HG02885 (cell line): ENCODE measurements around the gene BATF.

Experiments used
- ATAC-seq: cut with Tn5 transposase; IDR thresholded peaks from one replicate; pipeline ENCODE4 v1.9.1; 2021; ENCODE audit warnings: mild to moderate bottlenecking; ENCODE audit not compliant: unreplicated experiment, poor library complexity

Gene BATF

DNA sequence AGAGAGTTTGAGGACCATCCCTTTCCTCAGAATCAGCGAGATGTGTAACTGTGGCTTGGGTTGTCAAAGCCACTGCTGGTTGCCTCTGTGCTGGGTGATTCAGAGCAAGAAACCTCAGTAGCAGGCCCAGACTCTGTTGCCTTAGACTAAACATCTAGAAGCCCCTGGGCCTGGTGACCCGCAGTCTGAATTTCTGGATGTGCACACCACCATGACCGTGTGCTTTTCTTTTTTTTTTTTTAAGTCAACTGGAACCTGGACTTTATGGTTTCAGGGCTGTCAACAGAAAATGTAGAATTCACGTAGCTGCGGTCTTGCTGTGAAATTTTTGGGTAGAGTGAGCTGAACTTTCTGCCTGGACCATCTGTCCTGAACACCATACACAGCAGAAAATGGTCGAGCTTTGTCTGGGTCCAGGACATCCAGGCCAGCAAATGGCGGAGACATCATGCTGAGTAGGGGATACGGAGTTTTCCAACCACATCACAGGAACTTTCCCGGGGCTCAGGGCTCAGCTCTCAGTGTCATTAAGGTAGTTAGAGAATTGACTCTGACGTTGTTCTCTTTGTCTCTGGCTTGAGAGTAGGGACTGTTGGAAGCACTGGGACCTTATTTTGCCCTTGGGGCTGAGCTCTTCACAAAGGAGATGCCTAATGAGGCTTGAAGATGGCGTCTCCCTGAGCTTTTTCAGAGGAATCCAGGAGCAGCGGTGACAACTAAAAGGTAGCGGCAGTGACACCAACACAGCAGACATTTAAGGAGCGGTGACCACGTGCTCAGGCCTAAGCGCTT lies 23.0 kb upstream of the BATF start:
- peak; percentile 67 for ATAC-seq

GRCh38 chr14:75501080-75501479 lies 21.2 kb upstream of the BATF start:
- no peak for ATAC-seq

GRCh38 chr14:75504411-75504810 lies 17.9 kb upstream of the BATF start:
- no peak for ATAC-seq

- no peak for ATAC-seq
These were observed 15.3 kb upstream of the BATF start for GRCh38 chr14:75506930-75507329.

- ATAC-seq: no peak
These were observed 11.7 kb upstream of the BATF start for GRCh38 chr14:75510547-75510946.

DNA sequence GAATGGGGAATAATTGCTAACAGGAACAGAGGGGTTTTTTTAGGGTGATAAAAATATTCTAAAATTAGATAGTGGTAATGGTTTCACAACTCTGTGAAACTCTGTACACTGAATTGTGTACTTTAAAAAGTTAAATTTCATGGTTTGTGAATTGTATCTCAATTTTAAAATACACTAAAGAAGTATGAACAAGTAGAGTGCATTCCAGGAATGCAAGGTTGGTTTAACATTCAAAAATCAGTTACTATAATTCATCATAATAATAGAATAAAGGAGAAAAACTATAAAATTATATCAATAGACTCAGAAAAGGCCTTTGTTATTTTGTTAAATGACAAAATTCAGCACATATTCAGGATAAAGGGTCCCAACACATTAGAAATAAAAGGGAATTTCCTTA lies 11.1 kb upstream of the BATF start:
- no peak for ATAC-seq

GRCh38 chr14:75513911-75514672 lies 8.2 kb upstream of the BATF start:
- ATAC-seq: peak; percentile 51

GRCh38 chr14:75514673-75515628 lies 7.3 kb upstream of the BATF start:
- ATAC-seq: peak; percentile 41

- peak; percentile 49 for ATAC-seq
These were observed 6.7 kb upstream of the BATF start for GRCh38 chr14:75515629-75515996.

DNA sequence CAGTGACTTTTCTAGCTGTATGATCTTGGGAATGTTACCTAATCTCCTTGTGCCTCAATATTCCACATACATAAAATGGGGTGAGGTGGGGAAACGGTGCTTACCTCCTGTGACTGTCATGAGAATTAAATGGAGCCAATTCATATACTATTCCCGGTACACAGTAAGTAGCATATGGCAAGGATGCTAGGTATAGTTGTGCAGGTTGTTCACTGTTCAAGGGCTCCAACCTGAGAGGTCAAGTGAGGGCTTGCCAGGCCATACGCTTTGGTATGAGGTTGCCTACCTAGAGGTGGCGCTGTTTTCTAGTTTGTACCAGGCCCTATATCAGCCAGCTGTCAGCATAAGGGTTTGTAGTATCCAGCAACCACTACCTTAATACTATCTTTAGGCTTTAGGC lies 3.6 kb upstream of the BATF start:
- no peak for ATAC-seq

- no peak for ATAC-seq
These were observed 2.9 kb upstream of the BATF start for GRCh38 chr14:75519394-75519793.

- no peak for ATAC-seq
These were observed 2.2 kb upstream of the BATF start for GRCh38 chr14:75519826-75520728.

GRCh38 chr14:75520852-75521251 lies 1.4 kb upstream of the BATF start:
- no peak for ATAC-seq

DNA sequence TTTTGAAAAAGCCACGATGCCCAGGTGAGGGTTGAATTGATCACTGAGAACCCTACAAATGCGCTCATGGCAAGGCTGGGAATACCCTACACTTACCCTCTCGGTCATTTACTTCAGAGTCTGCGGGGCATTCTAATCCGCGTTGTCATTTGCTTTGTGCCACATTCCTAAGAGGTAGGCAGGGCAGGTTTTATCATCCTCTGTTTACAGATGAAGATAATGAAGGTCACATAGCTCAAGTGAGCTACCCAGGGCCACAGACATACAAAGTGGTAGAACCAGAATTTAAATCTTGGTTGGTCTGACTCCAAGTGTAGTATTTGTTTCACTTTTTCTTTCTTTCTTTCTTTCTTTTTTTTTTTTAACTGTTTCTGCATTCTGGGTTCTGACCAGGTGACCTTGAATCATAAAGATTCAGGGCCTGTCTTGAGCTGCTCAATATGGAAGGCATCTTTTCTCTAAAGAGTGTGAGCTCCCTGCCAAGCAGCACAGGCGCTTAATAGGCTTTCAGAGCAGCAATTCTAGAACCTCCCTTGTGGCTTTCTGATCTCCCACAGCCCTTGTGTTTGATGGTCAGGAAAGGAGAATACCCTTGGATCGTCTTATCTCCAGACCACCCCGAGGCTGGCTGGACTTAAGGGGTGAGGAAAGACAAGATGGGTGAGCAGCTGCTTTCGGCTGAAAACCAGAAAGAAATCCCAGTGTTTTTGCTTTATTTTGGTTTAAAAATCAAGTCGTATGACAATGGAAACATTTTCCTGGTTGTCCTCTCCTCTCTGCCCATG lies 662 bp upstream of the BATF start:
- ATAC-seq: no peak

GRCh38 chr14:75522983-75523318 lies 682 bp downstream of the BATF start:
- ATAC-seq: no peak

DNA sequence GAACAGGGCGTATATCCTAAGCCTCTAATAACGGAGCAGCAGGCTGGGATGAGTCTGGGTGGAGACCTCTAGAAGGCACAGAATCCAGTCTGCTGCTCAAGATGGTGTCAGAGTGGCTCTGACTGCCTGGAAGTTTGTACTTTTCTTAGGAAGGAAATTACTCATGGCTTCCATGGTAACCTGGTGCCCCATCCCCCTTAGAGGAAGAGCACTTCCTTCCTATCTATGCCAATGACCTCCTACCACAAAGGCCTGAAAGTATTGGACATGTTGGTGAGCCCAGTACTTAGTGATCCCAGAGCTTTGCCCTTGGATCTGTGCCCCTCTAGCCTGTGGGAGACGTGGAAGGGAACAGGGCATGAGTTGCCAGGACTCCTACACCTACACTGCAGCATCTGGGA lies 1.5 kb downstream of the BATF start:
- ATAC-seq: no peak

- no peak for ATAC-seq
These were observed 3.7 kb downstream of the BATF start for GRCh38 chr14:75525969-75526368.

DNA sequence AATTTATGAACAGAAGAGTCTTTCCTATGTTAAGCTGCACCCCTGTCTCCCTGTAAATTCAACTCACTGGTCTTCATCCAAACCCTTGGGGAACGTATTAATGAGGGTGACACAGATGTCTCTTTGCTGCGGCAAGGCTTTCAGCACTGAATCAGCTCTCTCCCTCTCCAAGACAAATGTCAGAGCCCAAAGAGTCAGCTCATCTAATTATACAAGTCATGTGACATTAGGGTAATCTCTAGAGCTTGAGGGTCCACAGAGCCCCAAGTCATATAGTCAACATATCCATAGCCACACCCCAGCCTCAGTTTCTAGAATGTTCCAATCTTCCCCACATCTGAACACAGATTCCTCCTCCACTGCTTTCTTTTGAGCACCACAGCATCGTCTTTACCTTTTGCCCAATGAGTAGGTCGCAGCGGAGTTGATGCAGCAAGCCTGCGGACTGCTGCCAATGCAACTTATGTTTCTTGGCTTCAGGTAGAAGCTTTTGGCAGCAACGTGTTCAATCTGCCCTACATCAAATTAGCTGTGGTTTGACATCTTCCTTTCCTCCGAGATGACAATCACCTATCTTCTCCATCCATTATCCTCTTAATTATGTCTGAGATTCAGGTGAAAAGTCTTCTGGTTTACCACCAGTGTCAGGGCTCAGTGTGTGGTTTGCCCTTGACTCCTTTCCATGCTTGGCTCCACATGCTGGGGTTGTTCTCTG lies 5.3 kb downstream of the BATF start:
- ATAC-seq: no peak
